Stimulated activated CD4-positive, alpha-beta T cell treated with anti-CD3 and anti-CD28 coated beads, Interleukin-4, amount 100 ng/mL, for 1 hour (primary cell): ENCODE data around the gene CHST2.
A peak's percentile ranks its signal among the peaks of the same experiment; 100 is the strongest.
"Not testable (repeated sequence)": the region's sequence is repeated elsewhere in the genome, so short reads cannot be mapped to it uniquely, and the experiment has no call there.

Source experiments
- DNase-seq: peaks from one replicate; pipeline ENCODE4 v3.0.0-alpha.2; 2020

Gene CHST2, protein sequence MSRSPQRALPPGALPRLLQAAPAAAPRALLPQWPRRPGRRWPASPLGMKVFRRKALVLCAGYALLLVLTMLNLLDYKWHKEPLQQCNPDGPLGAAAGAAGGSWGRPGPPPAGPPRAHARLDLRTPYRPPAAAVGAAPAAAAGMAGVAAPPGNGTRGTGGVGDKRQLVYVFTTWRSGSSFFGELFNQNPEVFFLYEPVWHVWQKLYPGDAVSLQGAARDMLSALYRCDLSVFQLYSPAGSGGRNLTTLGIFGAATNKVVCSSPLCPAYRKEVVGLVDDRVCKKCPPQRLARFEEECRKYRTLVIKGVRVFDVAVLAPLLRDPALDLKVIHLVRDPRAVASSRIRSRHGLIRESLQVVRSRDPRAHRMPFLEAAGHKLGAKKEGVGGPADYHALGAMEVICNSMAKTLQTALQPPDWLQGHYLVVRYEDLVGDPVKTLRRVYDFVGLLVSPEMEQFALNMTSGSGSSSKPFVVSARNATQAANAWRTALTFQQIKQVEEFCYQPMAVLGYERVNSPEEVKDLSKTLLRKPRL

DNA sequence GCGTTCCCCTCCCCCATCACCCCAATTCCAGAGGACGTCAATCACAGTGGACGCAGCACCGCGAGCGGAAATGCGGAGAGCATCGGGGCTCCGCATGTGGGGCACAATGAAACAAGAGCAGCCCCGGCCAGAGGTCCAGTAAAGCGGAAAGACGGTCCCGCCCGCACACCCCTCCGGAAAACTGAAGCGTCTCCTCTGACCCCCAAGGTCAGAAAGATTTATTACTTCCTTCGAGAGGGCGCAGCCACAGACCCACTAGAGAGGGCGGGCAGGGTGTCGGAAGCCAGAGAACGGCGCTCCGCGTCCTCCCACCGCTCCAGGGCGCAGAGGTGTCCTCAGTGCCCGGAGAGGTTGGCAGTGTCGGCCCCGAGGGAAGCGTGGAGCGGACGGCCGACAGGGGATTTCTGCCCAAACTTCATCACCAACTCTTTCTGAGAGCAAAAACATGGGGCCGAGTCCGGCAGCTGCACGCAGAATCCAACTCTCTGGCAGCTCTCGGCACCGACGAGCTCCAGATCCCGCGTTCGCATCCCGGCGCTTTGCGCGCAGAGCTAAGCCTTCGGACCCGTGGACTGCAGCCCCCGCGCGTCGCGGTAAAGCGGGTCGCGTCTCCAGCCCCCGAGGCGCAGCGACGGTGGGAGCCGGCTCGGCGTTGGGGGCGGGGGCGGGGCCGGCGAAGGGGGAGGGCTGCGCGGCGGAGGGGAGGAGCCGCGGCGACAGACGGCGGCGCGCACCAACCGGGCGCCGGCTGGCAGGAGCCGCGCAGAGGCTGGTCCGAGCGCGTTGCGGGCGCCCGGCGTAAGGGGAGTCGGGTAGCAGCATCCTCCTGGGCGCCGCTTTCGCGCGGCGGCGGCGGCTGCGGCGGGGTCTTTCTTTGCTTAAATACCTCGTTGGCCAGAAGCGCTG lies at the start of gene CHST2:
CHST2 (plus strand) TSS at position 763 of the 906 bp plus-strand sequence. CDS start 1,046 bp downstream, outside the sequence.
- peak; percentile 74 for DNase-seq

DNA sequence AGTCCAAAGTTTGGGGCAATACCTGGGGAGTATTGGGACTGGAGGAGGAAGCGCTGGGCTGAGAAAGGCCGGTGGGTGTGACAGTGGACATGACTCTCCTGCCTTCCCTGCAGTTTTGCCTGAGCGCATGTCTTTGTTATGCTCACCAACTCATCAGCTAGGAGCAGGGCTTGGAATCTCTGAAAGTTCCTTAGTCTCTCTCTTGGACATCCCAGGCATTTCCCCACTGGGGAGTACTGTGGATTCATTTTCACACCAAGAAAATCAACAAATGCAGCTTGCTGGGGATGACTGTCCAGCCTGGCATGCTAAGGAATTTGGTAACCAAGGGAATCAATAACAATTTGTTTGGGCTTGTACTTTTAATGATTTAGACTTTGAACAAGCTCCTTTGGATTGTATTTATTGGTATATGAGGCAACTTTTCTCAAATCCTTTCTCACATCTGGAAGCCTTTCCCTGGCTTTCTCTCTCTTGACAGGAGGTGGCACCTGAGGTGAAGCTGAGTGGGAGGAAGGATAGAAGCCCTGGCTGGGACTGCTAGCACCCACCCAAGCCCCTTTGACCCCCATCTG lies 48.5 kb upstream of the CHST2 start:
- no peak for DNase-seq

DNA sequence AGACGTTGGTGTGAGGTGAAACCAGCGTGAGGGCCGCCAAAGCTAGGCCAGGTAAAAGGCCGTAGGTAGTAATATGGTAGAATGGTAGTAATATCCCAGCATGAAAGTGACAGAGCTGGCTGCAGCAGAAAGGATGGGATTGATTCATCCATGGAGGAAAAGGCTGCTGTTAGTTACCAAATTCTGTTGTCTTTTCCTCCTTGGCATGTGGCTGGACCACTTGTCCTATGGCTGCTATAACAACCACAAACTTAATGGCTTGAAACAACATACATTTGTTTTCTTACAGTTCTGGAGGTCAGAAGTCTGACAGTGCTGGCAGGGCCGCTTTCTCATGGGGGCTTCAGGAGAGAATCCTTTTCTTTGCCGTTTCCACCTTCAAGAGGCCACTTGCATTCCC lies 47.8 kb upstream of the CHST2 start:
- no peak for DNase-seq

DNA sequence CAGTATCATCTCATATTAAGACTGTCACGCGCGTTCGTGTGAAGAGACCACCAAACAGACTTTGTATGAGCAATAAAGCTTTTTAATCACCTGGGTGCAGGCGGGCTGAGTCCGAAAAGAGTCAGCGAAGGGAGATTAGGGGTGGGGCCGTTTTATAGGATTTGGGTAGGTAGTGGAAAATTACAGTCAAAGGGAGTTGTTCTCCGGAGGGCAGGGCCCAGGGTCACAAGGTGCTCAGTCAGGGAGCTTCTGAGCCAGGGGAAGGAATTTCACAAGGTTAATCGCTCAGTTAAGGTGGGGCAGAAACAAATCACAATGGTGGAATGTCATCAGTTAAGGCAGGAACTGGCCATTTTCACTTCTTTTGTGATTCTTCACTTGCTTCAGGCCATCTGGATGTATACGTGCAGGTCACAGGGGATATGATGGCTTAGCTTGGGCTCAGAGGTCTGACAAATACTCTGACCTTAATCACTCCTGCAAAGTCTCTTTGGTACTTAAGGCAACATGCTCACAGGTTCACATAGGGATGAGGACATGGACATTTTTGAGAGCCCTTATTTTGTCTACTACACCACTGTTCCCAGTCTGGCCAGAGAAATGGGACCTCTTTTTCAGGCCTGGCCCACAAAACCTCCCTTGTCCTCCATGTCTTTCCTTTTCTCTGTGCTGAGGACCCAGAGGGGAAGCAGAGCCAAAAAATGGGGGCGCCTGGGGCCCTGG lies 47.1 kb upstream of the CHST2 start:
- DNase-seq, result not testable (repeated sequence)

GRCh38 chr3:143073541-143073940 lies 46.0 kb upstream of the CHST2 start:
- not testable (repeated sequence) for DNase-seq

DNA sequence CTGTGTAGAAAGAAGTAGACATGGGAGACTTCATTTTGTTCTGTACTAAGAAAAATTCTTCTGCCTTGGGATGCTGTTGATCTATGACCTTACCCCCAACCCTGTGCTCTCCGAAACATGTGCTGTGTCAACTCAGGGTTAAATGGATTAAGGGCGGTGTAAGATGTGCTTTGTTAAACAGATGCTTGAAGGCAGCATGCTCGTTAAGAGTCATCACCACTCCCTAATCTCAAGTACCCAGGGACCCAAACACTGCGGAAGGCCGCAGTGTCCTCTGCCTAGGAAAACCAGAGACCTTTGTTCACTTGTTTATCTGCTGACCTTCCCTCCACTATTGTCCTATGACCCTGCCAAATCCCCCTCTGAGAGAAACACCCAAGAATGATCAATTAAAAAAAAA lies 45.6 kb upstream of the CHST2 start:
- not testable (repeated sequence) for DNase-seq

DNA sequence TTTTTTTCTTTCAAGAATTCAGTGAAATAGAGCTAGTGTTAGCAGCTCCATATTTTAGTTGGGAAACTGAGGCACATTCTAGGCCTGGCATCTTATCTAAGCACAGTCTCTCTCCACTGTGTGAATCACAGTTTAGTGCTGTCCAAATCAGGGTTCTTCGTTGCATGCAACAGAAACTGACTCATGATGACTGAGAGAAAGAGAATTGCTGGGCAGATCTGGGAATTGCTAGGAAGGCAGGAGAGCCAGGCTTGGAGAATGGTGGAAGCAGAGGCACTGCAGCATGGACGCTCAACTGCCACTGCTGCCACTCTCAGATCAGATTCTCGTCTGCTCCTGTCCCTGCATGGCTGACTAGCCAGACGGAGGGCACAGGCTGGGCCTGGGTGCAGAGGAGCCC lies 40.7 kb upstream of the CHST2 start:
- no peak for DNase-seq

- DNase-seq, result no peak
Observed at GRCh38 chr3:143080196-143080595, 39.4 kb upstream of the CHST2 start.

GRCh38 chr3:143081365-143081764 lies 38.2 kb upstream of the CHST2 start:
- DNase-seq, result no peak

- DNase-seq, result no peak
Observed at GRCh38 chr3:143081844-143082778, 37.5 kb upstream of the CHST2 start.

DNA sequence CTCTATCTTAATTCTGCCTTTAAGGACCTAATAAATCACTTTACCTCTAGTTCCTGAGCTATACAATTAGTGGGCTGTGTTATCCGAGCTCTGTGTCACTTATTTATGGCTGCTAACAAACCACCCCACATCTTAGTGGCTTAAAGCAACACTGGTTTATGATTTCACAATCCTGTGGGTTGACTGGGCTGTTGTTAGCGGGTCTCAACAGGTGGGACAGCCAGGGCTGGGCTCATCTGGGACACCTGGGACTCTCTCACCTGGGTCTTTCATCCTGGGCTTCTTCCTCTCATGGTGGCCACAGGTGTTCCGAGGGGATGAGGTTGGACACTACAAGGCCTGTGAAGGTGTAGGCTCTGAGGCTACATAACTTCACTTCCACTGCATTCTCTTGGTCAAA lies 35.8 kb upstream of the CHST2 start:
- no peak for DNase-seq

GRCh38 chr3:143084856-143085731 lies 34.5 kb upstream of the CHST2 start:
- no peak for DNase-seq

DNA sequence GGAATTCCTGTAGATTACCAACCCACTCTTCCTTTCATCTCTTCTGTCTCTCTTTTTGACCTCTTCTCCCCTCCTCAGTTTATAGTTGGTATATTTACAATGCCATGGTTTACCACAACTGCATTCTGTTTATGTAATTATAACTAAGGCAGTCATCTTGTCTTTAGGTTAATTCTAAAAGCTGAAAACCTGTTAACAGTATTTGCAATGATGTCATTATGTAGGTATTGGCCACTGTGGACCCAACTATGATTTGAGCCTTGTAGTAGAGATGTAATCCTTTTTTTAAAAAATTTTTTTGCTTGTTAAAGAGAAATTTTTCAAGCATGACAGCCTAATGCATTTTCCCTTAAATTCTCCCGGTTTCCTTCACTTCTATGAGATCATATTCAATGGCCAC lies 30.7 kb upstream of the CHST2 start:
- DNase-seq, result no peak

- no peak for DNase-seq
Observed at GRCh38 chr3:143089965-143090364, 29.6 kb upstream of the CHST2 start.

DNA sequence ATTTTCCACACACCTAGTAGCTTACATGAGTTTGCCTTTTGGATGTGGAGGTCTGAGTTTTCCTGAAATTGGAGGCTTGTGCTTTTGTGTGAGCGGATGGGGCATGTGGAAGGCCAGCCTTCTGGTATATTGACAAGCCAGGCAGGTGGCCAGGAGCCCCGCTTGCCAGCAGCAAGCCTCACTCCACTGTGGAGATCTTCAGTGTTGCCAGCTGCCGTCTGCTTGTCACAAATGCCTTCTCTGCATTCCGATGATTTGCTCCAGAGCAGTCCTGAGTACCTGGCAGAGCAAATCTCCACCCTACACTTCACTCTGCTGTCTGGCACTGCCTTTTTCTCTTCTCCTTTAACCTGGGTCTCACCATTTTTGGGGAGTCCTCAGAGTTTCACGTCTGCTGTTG lies 29.1 kb upstream of the CHST2 start:
- DNase-seq, result no peak

- DNase-seq, result no peak
Observed at GRCh38 chr3:143090976-143091837, 28.4 kb upstream of the CHST2 start.

DNA sequence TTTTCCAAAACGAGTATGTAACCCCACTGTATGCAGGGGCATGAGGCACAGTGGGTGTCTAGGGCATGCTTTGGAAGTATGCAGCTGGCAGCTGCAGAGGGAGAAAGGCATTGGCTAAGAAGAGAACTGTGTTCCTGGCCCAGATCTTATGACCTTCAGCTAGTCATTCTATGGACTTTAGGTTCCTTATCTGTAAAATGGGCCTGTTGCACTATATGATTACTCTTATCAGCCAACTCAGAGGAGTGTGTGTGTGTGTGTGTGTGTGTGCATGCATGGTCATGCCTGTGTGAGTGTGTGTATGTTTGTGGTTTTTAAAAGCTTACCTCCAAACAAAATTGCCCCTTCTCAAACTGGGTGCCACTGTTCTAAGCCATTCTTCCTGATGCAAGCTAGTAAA lies 27.4 kb upstream of the CHST2 start:
- no peak for DNase-seq

DNA sequence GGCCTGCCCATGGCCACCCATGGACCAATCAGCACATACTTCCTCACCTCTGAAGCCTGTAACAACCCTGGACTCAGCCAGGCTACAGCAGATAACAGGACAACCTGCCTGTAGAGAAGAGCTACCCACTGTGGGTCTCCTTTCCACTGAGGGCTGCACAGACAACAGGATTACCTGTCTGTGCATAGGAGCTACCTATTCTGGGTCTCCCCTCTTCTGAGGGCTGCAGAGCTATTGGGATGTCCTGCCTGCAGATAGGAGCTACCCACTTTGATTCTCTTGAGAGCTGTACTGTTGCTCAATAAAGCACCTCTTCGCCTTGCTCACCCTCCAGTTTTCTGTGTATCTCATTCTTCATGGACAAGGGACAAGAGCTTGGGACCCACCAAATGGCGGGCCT lies 23.8 kb upstream of the CHST2 start:
- DNase-seq, result no peak

GRCh38 chr3:143098032-143098764 lies 21.4 kb upstream of the CHST2 start:
- DNase-seq, result no peak
